Neural crest cell (in vitro differentiated cells): ENCODE data around the gene FBXO10. TPM values are rescaled to one million over a fixed set of nuclear protein-coding genes. Genes with fewer than 3 reads are reported as not detected.
"Not testable (repeated sequence)": the region's sequence is repeated elsewhere in the genome, so short reads cannot be mapped to it uniquely, and the experiment has no call there.

ENCODE experiments used
- DNase-seq: peaks from one replicate; pipeline ENCODE4 v3.0.0; 2021; ENCODE audit warnings: low read depth, mixed read lengths, low spot score
- H3K27ac Mint-ChIP-seq: one replicate; pipeline ENCODE4 v1.8.0; 2021; ENCODE audit warnings: mild to moderate bottlenecking, mixed read lengths; ENCODE audit not compliant: unreplicated experiment
- H3K27me3 Mint-ChIP-seq: 2 replicates; pipeline ENCODE4 v1.8.0; 2021; ENCODE audit warnings: low read depth, mild to moderate bottlenecking, mixed read lengths
- H3K36me3 Mint-ChIP-seq: 2 replicates; pipeline ENCODE4 v1.8.0; 2021; ENCODE audit warnings: low read depth, mild to moderate bottlenecking, mixed read lengths
- H3K4me1 Mint-ChIP-seq: 2 replicates; pipeline ENCODE4 v1.8.0; 2021; ENCODE audit warnings: mixed read lengths
- H3K4me3 Mint-ChIP-seq: one replicate; pipeline ENCODE4 v1.8.0; 2021; ENCODE audit warnings: mild to moderate bottlenecking, mixed read lengths
- H3K9me3 Mint-ChIP-seq: 2 replicates; pipeline ENCODE4 v1.8.0; 2021; ENCODE audit warnings: mixed read lengths
- total RNA-seq: library from RNA; stranded (reverse); gene quantifications from 2 replicates; pipeline ENCODE4 v1.2.1, GENCODE V29; 2021
- TF ChIP-seq, protein P1 (sequence below): fragments of 200-600 bp; sonication (generic); conservative IDR thresholded peaks from 2 replicates; pipeline ENCODE4 v1.5.0; 2021; ENCODE audit warnings: antibody characterized with exemption, mild to moderate bottlenecking

The FBXO10 gene
- total RNA-seq, 1 donor from 2014 or later, result 25.6 TPM

DNA sequence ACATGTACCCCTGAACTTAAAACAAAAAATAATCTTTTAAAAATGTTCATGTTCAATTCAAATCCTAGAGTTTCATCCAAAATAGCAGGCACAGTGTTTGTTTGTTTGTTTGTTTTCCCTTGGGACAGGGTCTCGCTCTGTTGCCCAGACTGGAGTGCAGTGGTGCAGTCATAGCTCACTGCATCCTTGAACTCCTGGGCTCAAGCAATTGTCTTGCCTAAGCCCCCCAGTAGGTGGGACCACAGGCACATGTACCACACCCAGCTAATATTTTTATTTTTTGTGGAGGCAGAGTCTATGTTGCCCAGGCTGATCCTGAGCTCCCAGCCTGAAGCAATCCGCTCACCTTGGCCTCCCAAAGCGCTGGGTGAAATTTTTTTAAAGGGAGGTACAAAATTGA is 95.4 kb downstream of the FBXO10 start:
- Mint-ChIP-seq H3K27ac (no peak overlapping the region), H3K9me3 (no peaks in the 10 kb centered on the region), H3K4me3 (no peak overlapping the region), H3K4me1 (peaks cover 8% of the 10 kb centered on the region), H3K36me3 (no peaks in the 10 kb centered on the region), H3K27me3 (peaks cover 17% of the 10 kb centered on the region)
- TF ChIP-seq, protein P1, sequence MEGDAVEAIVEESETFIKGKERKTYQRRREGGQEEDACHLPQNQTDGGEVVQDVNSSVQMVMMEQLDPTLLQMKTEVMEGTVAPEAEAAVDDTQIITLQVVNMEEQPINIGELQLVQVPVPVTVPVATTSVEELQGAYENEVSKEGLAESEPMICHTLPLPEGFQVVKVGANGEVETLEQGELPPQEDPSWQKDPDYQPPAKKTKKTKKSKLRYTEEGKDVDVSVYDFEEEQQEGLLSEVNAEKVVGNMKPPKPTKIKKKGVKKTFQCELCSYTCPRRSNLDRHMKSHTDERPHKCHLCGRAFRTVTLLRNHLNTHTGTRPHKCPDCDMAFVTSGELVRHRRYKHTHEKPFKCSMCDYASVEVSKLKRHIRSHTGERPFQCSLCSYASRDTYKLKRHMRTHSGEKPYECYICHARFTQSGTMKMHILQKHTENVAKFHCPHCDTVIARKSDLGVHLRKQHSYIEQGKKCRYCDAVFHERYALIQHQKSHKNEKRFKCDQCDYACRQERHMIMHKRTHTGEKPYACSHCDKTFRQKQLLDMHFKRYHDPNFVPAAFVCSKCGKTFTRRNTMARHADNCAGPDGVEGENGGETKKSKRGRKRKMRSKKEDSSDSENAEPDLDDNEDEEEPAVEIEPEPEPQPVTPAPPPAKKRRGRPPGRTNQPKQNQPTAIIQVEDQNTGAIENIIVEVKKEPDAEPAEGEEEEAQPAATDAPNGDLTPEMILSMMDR, result no peak
- no peak for DNase-seq

DNA sequence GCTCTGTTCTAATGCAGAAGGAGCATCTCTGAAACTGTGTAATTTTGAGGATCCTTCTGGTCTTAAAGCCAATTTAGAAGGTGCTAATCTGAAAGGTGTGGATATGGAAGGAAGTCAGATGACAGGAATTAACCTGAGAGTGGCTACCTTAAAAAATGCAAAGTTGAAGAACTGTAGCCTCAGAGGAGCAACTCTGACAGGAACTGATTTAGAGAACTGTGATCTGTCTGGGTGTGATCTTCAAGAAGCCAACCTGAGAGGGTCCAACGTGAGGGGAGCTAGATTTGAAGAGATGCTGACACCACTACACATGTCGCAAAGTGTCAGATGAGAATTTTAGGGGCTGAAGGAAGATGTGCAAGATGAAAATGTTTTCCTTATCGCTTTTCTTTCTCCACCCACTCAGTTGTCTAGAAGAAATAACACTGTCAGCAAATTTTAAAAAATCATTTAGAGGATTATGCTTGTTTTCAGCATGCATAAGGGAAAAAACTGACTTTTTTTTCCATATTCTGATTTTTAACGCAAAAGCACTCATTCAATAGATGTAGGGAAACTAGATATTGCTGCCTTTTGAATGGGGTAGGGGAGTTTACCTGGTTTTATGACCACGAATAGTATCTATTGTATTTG is 98.1 kb downstream of the FBXO10 start:
- not testable (repeated sequence) for H3K4me3 Mint-ChIP-seq, H3K36me3 Mint-ChIP-seq, DNase-seq, H3K27ac Mint-ChIP-seq, H3K9me3 Mint-ChIP-seq, H3K4me1 Mint-ChIP-seq
- peaks cover 17% of the 10 kb centered on the region for H3K27me3 Mint-ChIP-seq

DNA sequence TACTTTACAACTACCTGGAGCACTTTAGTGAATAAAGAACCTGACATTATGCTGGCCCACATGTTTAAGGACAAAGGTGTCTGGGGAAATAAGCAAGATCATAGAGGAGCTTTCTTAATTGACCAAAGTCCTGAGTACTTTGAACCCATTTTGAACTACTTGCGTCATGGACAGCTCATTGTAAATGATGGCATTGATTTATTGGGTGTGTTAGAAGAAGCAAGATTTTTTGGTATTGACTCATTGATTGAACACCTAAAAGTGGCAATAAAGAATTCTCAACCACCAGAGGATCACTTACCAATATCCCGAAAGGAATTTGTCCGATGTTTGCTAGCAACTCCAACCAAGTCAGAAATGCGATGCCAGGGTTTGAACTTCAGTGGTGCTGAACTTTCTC is 98.7 kb downstream of the FBXO10 start:
- not testable (repeated sequence) for H3K4me1 Mint-ChIP-seq, H3K36me3 Mint-ChIP-seq, H3K9me3 Mint-ChIP-seq, DNase-seq, H3K27ac Mint-ChIP-seq, H3K4me3 Mint-ChIP-seq
- peaks cover 17% of the 10 kb centered on the region for H3K27me3 Mint-ChIP-seq

DNA sequence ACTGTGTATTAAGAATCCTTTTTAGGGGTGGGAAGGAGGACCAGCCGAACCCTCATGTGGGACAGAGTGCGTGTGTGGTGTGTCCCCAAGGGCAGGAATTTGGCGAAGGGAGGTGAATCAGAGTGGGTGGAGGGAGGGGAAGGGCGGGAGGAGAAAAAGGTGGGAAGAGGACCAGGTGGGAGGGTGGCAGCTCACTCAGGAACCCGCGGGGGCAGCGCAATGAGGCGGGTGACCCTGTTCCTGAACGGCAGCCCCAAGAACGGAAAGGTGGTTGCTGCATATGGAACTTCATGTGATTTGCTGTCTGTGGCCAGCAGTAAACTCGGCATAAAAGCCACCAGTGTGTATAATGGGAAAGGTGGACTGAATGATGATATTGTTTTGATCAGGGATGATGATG is 99.2 kb downstream of the FBXO10 start:
- Mint-ChIP-seq H3K4me1 (peaks cover 11% of the 10 kb centered on the region), H3K27me3 (peaks cover 17% of the 10 kb centered on the region), H3K36me3 (no peaks in the 10 kb centered on the region), H3K9me3 (peaks cover 4% of the 10 kb centered on the region), H3K4me3 (no peak overlapping the region), H3K27ac (no peak overlapping the region)
- TF ChIP-seq, protein P1, result no peak
- no peak for DNase-seq

DNA sequence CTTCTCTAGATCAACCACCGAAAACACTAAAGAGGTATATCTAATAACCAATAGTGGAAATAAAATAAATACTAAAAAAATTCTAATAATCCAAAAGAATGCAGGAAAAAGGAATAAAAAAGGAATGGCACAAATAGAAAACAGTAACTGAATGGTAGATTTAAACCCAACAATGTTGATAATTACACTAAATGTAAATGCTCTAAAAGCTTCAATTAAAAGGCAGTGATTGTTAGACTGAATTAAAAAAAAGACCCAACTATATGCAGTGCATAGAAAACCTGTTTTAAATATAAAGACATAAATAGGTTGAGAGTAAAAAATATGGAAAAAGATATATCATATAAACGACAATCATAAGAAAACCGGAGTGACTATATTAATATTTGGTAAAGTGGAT is 101.7 kb downstream of the FBXO10 start:
- DNase-seq, result no peak
- peaks cover 12% of the 10 kb centered on the region for H3K27me3 Mint-ChIP-seq
- H3K9me3 Mint-ChIP-seq, result peaks cover 4% of the 10 kb centered on the region
- TF ChIP-seq, protein P1, result no peak
- no peaks in the 10 kb centered on the region for H3K36me3 Mint-ChIP-seq
- H3K27ac Mint-ChIP-seq, result no peak overlapping the region
- no peak overlapping the region for H3K4me3 Mint-ChIP-seq
- peaks cover 17% of the 10 kb centered on the region for H3K4me1 Mint-ChIP-seq

DNA sequence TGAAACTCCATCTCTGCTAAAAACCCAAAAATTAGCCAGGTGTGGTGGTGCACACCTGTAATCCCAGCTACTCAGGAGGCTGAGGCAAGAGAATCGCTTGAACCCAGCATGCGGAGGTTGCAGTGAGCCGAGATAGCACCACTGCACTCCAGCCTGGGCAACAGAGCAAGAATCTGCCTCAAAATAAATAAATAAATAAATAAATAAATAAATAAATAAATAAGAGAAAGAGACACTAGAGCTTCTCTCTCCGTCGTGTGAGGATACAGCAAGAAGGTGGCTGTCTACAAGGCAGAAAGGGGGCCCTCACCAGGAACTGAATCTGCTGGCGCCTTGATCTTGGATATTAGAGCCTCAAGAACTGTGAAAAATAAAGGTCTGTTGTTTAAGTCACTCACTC is 102.2 kb downstream of the FBXO10 start:
- Mint-ChIP-seq H3K27me3 (peaks cover 12% of the 10 kb centered on the region), H3K4me1 (peaks cover 17% of the 10 kb centered on the region)
- H3K36me3 Mint-ChIP-seq, H3K4me3 Mint-ChIP-seq, H3K9me3 Mint-ChIP-seq, H3K27ac Mint-ChIP-seq, DNase-seq: not testable (repeated sequence)

DNA sequence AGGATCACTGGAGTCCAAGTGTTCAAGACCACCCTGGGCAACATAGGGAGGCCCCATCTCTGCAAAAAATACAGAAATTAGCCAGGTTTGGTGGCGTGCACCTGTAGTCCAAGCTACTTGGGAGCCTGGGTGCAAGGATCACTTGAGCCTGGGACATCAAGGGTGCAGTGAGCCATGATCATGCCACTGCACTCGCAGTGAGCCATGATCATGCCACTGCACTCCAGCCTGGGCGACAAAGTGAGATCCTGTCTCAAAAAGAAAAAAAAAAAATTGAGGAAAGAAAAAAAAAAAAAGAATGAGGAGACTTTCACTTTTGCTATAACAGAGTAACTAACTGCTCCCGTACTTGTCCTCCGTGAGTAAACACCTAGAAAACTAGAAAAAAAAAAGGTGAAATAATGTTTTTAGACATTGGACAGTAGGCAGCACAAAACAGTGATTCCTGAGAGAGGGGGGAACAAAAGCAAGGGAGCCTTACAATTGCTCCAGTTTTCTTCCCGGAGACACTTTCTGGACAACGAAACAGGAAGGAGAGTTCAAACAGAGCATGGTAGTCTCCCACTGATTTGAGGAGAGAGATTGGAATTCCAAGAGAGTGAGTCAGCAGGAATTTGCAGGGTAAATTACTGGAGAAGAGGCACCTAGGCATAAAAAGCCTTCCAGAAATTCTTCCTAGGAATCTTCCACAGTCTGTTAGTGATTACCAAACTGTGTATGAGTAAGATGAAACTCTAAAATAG is 104.1 kb downstream of the FBXO10 start:
- Mint-ChIP-seq H3K27ac (peak overlapping the region; percentile 90), H3K4me1 (peaks cover 17% of the 10 kb centered on the region), H3K27me3 (peaks cover 4% of the 10 kb centered on the region), H3K9me3 (peaks cover 4% of the 10 kb centered on the region), H3K36me3 (no peaks in the 10 kb centered on the region), H3K4me3 (peak overlapping the region; percentile 4)
- TF ChIP-seq, protein P1, result no peak
- DNase-seq, result no peak
